ENCODE results near the gene LASP1NB.
A peak's percentile ranks its signal among the peaks of the same experiment; 100 is the strongest.

The LASP1NB gene

GRCh38 chr17:38918916-38919315 lies 6.5 kb upstream of the LASP1NB start:
- Mint-ChIP-seq H3K27me3 (ENCODE audit: insufficient read depth) (peaks cover 39% of the 10 kb centered on the region), H3K9me3 (no peaks in the 10 kb centered on the region; the same call in 1 of the 2 replicates), H3K4me3 (no peak overlapping the region), H3K36me3 (ENCODE audit: low read depth) (peaks cover 48% of the 10 kb centered on the region), H3K4me1 (ENCODE audit: low read depth) (peaks cover 35% of the 10 kb centered on the region), H3K27ac (peak overlapping the region; percentile 21; the same call in 1 of the 2 replicates)
- TF ChIP-seq CTCF (IDR thresholded peaks at IDR 0.05) = no peak
- no peak for DNase-seq

- H3K27ac Mint-ChIP-seq = peak overlapping the region; percentile 56
- H3K27me3 Mint-ChIP-seq (ENCODE audit: insufficient read depth) = peaks cover 35% of the 10 kb centered on the region
- peaks cover 43% of the 10 kb centered on the region for H3K36me3 Mint-ChIP-seq (ENCODE audit: low read depth)
- no peak overlapping the region for H3K4me3 Mint-ChIP-seq
- DNase-seq = no peak
- no peak for TF ChIP-seq CTCF (IDR thresholded peaks at IDR 0.05)
- no peaks in the 10 kb centered on the region; the same call in 1 of the 2 replicates for H3K9me3 Mint-ChIP-seq
- H3K4me1 Mint-ChIP-seq (ENCODE audit: low read depth) = peaks cover 35% of the 10 kb centered on the region
These were observed 5.9 kb upstream of the LASP1NB start for GRCh38 chr17:38919316-38920078.

GRCh38 chr17:38920374-38921291 lies 4.8 kb upstream of the LASP1NB start:
- no peak for TF ChIP-seq CTCF (IDR thresholded peaks at IDR 0.05)
- Mint-ChIP-seq H3K27ac (peak overlapping the region; percentile 57), H3K4me1 (ENCODE audit: low read depth) (peaks cover 45% of the 10 kb centered on the region), H3K36me3 (ENCODE audit: low read depth) (peaks cover 39% of the 10 kb centered on the region), H3K4me3 (no peak overlapping the region; the same call in 1 of the 2 replicates), H3K27me3 (ENCODE audit: insufficient read depth) (peaks cover 39% of the 10 kb centered on the region), H3K9me3 (no peaks in the 10 kb centered on the region)
- DNase-seq = no peak

GRCh38 chr17:38921756-38922411 lies 3.5 kb upstream of the LASP1NB start:
- peaks cover 57% of the 10 kb centered on the region for H3K4me1 Mint-ChIP-seq (ENCODE audit: low read depth)
- H3K27ac Mint-ChIP-seq = peak overlapping the region; percentile 64
- no peak overlapping the region; the same call in 1 of the 2 replicates for H3K4me3 Mint-ChIP-seq

More at GRCh38 chr17:38921756-38922411, 3.5 kb upstream of the LASP1NB start:
- DNase-seq = no peak
- Mint-ChIP-seq H3K27me3 (ENCODE audit: insufficient read depth) (peaks cover 45% of the 10 kb centered on the region), H3K9me3 (no peaks in the 10 kb centered on the region), H3K36me3 (ENCODE audit: low read depth) (peaks cover 30% of the 10 kb centered on the region)
- no peak for TF ChIP-seq CTCF (IDR thresholded peaks at IDR 0.05)
